Measurements from ENCODE around the gene ACTN2.

Gene ACTN2

DNA sequence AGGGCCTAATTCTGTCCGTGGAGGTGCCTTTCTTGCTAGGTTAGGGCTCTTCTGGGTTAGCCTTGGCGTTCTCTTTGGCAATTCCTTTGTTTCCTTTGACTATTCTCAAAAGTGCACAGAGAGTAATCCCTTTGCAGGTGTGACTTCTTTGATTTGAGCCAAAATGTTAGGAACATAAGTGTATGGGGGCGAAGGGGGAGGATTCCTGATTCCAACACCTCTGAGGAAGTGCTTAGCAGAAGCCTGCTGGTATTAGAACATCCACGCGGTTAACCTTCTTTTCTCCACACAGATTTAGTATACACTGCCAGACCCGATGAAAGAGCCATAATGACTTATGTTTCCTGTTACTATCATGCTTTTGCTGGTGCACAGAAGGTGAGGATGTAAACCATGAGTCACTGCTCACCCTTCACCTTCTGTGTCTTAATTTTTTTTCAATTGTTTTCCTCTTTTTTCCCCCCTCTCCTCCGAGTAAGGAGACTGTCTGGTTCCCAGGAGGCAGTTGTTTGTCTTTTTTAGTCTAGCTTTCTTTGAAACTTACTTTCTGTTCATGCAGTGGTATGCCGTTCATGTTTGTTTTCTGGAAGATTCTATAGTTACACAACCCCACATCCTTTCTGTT is 48.0 kb downstream of the ACTN2 start:
- H3K4me3 ChIP-seq (ENCODE audit: low read depth, low read length): no peak overlapping the region

DNA sequence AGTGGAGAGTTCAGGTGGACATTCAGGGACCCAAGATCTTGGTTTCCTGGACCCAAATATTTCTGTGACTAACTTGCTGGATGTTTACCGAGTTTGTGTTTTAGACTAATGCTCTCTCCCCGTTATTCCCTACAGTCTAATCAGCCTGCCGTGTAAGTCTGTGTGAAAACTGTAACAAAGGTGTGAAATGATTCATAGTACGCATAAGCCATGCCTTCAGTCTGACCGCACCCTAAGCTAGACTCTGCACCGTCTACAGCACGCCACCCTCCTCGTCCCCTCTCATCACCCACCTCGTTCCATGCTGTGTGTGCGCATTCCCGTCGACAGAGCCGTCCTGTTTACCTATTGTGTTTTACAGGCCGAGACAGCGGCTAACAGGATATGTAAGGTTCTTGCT is 50.5 kb downstream of the ACTN2 start:
- no peak overlapping the region for H3K4me3 ChIP-seq (ENCODE audit: low read depth, low read length)

GRCh38 chr1:236741753-236742152 is 55.5 kb downstream of the ACTN2 start:
- no peak overlapping the region for H3K4me3 ChIP-seq (ENCODE audit: low read depth, low read length)

GRCh38 chr1:236742421-236743160 is 56.3 kb downstream of the ACTN2 start:
- H3K4me3 ChIP-seq (ENCODE audit: low read depth, low read length): no peak overlapping the region

DNA sequence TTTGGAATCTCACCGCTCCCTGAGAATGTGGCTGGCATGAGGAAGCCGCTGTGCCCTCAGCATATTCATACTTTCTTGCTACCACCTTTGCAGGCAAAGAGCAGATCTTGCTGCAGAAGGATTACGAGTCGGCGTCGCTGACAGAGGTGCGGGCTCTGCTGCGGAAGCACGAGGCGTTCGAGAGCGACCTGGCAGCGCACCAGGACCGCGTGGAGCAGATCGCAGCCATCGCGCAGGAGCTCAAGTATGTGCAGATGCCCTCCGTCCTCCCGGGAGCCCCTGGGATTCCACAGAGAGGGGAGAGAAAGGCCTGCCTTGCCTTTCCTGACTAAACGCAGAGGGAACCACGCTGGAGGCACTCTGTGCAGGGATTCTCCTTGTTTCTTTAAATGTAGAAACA is 58.2 kb downstream of the ACTN2 start:
- no peak overlapping the region for H3K4me3 ChIP-seq (ENCODE audit: low read depth, low read length)

GRCh38 chr1:236746785-236747184 is 60.5 kb downstream of the ACTN2 start:
- no peak overlapping the region for H3K4me3 ChIP-seq (ENCODE audit: low read depth, low read length)

GRCh38 chr1:236747311-236747985 is 61.1 kb downstream of the ACTN2 start:
- no peak overlapping the region for H3K4me3 ChIP-seq (ENCODE audit: low read depth, low read length)

- no peak overlapping the region for H3K4me3 ChIP-seq (ENCODE audit: low read depth, low read length)
Measured at GRCh38 chr1:236748268-236748870, 62.1 kb downstream of the ACTN2 start.

- H3K4me3 ChIP-seq (ENCODE audit: low read depth, low read length): no peak overlapping the region
Measured at GRCh38 chr1:236750928-236751327, 64.6 kb downstream of the ACTN2 start.

DNA sequence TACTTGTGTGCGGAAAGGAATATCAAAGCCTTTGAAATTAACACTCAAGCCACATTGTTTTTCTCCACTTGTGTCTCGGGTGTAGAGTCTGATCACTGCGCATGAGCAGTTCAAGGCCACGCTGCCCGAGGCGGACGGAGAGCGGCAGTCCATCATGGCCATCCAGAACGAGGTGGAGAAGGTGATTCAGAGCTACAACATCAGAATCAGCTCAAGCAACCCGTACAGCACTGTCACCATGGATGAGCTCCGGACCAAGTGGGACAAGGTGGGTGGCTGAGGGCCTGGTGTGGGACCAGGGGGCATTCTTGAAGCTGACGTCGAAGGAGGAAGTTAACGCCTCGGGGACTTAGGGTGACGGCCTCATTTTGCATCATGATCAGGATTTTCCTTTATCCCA is 65.1 kb downstream of the ACTN2 start:
- H3K4me3 ChIP-seq (ENCODE audit: low read depth, low read length): no peak overlapping the region

- H3K4me3 ChIP-seq (ENCODE audit: low read depth, low read length): no peak overlapping the region
Measured at GRCh38 chr1:236751935-236752334, 65.6 kb downstream of the ACTN2 start.

GRCh38 chr1:236753516-236753915 is 67.2 kb downstream of the ACTN2 start:
- no peak overlapping the region for H3K4me3 ChIP-seq (ENCODE audit: low read depth, low read length)

DNA sequence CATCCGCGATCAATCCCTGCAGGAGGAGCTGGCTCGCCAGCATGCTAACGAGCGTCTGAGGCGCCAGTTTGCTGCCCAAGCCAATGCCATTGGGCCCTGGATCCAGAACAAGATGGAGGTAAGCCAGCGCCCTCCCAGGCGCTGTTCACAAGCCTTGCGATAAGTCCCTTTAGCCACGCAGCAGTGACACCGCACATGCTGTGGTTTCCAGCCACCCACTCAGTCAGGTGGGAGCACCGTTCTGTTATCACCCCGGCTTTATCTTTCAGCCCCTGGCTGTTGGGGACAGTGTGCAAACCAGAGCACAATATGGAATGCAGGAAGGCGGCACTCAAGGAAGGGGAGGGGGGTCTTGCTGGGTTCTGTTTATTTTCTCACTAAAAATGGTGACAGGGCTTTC is 67.7 kb downstream of the ACTN2 start:
- no peak overlapping the region for H3K4me3 ChIP-seq (ENCODE audit: low read depth, low read length)

GRCh38 chr1:236754525-236755210 is 68.4 kb downstream of the ACTN2 start:
- no peak overlapping the region for H3K4me3 ChIP-seq (ENCODE audit: low read depth, low read length)

DNA sequence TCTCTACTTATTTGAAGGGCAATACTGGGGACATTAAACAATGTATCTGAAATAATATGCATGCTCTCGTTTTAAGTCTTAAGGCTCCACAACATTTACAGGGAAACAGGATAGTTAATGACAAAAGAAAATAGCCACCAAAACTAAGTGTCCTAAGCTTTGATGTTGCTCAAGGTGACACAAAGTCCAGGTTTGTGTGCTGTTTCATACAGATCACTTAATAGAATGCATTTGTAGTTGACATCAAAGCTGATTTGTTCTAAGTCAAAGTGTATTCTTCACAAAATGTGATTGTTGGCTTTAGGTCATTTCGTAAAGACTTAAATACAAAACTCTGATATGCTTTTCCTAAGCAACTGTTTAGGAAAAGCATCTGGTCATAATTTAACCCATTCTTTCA is 71.3 kb downstream of the ACTN2 start:
- no peak overlapping the region for H3K4me3 ChIP-seq (ENCODE audit: low read depth, low read length)

DNA sequence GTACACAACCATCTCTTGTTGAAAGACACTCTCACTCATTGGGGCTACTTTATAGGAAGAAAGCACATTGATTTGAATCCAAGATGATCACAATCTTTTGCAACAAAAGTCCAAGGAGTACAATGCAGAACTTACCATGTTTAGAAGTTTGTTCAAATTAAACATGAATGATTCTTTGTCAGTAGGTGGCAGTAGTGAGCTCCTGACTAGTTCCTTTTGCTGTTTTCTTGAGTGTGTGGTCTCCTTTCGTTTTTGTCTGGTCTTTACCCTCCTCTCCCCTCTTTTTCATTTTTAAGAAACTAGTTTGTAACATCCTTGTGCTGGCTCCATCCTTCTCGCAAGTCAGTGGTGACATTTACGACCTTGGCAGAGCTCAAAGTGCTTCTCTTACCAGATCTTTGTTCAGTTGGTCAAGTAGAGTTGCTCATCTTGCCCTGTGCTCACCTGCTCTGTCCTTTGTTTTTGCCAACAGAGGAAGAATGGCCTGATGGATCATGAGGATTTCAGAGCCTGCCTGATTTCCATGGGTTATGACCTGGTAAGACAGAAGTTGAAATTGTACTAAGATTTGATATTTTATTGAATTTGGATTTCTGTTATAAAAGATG is 73.1 kb downstream of the ACTN2 start:
- no peak overlapping the region for H3K4me3 ChIP-seq (ENCODE audit: low read depth, low read length)

GRCh38 chr1:236760480-236760879 is 74.2 kb downstream of the ACTN2 start:
- H3K4me3 ChIP-seq (ENCODE audit: low read depth, low read length): no peak overlapping the region

GRCh38 chr1:236760986-236761385 is 74.7 kb downstream of the ACTN2 start:
- no peak overlapping the region for H3K4me3 ChIP-seq (ENCODE audit: low read depth, low read length)

DNA sequence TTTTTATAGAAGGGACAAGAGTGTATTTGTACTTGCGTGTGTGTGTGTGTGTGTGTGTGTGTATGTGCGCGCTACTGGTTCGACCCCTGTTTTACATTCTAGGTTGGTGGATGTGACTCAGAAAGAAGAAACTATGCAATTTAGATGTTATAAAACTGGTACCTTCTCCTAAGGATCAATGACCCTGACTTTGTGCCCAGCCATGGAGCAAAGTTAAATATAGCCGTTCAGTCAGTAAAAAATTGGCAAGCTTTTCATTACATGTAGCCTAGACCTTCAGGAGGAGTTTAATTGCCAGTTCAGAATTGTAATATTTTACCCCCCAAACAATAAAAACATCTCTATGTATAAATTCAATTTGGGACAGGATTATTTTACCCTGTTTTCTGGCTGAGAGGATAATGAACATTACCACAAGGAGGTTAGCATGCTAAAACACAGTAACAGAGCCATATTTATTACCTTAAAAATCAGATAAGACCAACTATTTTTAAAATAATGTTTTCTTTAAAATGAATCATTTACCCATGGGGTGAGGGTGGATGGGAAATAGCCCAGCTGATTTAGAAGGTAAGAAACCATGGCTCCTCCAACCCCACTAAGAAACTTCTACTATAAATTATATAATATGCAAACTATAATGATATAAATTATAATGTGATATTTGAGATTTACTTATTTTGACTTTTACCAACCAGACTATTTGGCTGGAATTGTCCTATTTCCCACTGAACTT is 75.3 kb downstream of the ACTN2 start:
- H3K4me3 ChIP-seq (ENCODE audit: low read depth, low read length): no peak overlapping the region

DNA sequence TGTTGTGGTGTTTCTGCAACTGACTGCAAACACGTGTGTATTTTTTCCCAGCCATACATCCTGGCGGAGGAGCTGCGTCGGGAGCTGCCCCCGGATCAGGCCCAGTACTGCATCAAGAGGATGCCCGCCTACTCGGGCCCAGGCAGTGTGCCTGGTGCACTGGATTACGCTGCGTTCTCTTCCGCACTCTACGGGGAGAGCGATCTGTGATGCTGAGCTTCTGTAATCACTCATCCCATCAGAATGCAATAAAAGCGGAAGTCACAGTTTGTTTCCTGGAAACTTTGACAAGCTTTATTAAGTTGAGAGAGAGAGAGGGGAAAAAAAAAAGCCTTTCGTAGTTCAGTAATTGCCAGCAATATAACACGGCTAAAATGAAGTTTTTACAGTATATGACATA is 76.1 kb downstream of the ACTN2 start:
- no peak overlapping the region for H3K4me3 ChIP-seq (ENCODE audit: low read depth, low read length)
